ENCODE measurements around the gene FLNA.

Gene FLNA

GRCh38 chrX:154372612-154373022 lies 1.8 kb downstream of the FLNA start:
- no peak for DNase-seq

DNA sequence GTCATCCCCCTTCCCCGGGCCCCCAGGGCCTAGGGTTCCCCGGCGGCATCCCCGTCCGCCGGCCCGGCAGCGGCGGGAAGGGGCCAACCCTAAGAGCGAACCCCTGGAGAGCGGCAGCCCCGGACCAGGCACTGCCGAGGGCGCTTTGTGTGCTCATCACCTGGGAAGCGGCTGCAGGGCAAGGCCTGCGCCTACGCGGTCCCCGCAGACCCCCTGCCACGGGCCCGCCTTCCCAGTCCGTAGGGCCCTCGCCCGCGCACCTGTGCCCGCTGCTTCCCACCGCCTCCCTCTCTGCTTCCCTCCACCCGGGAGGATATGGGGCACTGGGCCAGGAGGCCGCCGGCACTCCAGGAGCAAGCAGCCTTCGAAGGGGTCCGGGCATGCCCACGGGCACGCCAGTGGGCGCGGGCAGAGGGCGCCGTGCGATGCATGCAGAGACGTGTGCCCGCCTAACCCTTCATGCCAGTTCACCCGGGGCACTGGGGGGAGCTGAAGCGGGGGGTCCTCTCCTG lies 2.6 kb downstream of the FLNA start:
- peak; percentile 59 for DNase-seq

DNA sequence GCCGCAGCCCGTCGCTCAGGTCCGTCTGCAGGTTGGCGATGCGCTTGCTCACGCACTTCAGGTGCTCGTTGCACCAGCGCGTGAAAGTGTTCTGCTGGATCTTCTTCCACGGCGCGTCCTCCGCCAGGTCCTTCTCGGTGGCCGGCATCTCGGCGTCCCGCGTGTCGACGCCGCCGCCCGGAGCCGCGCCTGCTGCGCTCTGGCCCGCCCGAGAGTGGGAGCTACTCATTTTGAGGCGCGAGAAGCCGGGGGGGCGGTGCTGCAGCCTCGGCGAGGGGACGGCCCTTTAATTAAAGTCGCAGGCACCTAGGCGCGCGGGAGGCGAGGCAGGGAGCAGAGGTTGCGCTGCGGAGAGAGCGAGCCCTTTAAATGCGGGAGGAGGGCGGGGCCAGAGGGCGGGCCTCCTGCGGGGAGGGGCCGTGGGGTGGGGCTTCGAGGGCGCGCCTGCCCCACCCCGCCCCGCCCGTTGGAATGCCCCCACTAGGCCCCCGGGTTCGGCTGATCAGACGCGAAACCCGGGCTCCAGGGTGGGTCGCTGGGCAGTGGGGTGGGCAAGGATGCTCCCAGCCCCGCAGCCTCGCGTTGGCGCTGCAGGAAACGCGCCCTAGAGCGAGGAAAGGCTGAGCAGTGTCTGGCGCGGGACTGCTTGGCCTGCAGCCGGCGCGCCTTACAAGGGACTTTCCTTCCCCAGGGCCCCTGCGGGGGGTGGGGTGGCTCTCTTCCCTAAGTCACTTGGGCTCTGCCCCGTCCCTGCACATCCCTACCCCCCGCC lies 3.2 kb downstream of the FLNA start:
- DNase-seq, result peak; percentile 93

- DNase-seq, result peak; percentile 38
Measured at GRCh38 chrX:154370300-154371016, 4.0 kb downstream of the FLNA start.

GRCh38 chrX:154369449-154370299 lies 4.8 kb downstream of the FLNA start:
- peak; percentile 86 for DNase-seq

GRCh38 chrX:154368630-154369448 lies 5.6 kb downstream of the FLNA start:
- peak; percentile 77 for DNase-seq

GRCh38 chrX:154367474-154368308 lies 6.7 kb downstream of the FLNA start:
- DNase-seq, result no peak

DNA sequence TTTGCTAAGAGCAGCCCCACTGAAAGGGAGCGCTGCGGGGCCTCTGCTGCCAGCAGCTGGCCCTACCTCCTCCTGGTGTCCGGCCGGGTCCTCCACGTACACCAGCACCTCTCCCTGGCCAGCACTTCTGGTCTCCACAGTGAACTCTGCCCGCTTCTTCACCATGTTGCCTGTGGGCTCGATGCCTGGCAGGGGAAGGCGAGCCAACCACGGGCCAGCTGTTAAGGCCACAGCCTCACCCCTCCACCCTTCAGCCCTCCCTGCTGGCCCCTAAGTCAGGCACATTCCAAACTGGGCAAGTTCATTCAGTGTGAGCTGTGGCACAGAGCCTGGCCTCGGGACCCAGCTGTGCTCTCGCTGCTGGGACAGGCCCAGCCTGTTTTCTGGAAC lies 7.8 kb downstream of the FLNA start:
- DNase-seq, result no peak

- DNase-seq, result no peak
Measured at GRCh38 chrX:154365997-154366665, 8.3 kb downstream of the FLNA start.

- DNase-seq, result no peak
Measured at GRCh38 chrX:154365052-154365600, 9.3 kb downstream of the FLNA start.

DNA sequence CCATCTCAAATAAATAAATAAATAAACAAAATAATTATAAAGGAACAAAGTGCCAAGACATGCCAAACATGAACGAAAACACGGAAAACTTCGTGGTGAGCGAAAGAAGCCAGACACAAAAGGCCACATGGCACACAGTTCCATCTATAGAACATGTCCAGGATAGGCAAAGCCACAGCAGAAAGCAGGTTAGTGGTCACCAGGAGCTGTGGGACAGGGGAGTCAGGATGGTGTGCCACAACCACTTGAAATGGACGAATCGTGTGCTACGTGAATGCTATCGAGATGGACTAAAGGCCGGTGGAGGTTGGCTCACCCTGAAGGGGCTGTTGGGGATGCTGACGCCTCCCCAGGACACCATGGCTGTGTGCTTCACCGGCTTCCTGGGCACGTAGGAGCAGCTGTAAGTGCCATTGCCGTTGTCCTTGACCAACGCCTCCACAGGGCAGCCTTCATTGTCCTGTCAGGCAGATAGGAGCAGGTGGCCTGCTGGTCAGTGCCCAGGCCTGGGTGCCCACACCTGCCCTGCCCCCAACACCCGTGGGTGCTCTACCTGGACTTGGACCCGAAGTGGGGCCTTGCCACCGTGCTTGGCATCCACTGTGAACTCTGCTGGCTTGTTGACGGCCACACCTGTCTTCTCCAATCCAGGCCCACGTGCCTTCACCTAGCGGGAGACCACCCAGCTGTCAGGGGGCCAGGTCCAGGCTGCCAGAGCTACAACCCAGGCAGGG lies 10.6 kb downstream of the FLNA start:
- no peak for DNase-seq

GRCh38 chrX:154362085-154362742 lies 12.2 kb downstream of the FLNA start:
- DNase-seq, result no peak

GRCh38 chrX:154360155-154360713 lies 14.2 kb downstream of the FLNA start:
- no peak for DNase-seq

GRCh38 chrX:154359362-154360154 lies 14.9 kb downstream of the FLNA start:
- DNase-seq, result no peak

GRCh38 chrX:154358829-154359228 lies 15.6 kb downstream of the FLNA start:
- DNase-seq, result no peak

DNA sequence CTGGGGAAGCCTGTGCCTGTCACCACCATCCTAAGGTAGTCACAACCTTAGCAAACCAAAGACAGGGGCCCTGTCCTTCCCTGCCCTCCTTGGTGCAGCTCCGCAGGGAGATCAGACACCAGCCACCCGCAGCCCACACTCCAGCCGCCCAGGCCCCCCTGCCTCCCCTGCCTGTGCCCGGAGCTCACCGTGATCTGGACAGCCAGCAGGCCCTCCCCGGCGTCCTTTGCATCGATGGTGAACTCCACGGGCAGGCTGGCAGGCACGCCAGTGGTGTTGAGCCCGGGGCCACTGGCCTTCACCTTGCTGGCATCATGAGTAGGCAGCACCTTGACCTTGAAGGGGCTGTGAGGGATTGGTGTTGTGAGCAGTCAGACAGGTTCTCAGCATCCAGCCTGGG lies 16.4 kb downstream of the FLNA start:
- DNase-seq, result no peak

- no peak for DNase-seq
Measured at GRCh38 chrX:154357205-154357604, 17.2 kb downstream of the FLNA start.

DNA sequence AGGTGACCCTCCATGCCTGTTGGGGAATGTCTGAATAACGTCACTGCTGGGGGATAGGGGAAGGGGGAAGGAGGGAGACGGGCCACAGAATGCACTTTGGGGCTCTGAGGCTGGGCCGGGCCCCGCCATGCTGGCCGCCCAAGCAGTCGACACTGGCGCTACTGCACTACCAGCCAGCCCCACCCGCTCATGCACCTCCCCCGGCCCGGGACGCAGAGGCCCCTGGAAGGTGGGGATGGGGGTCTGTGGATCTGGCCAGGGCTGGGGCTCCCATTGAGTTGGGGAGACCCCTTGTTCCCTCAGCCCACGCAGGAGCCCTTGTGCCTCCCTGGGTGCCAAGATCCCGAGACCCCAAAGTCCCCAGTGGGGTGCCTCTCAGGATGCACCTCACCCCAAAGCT lies 17.8 kb downstream of the FLNA start:
- no peak for DNase-seq
